WI38 (cell line): ENCODE data around the gene XPO4.

Experiments
- H3K4me3 ChIP-seq: 2 replicates; pipeline ENCODE4 v1.5.1; 2011; ENCODE audit warnings: low read depth, mild to moderate bottlenecking, control low read depth, low read length
- TF ChIP-seq, protein P1 (sequence below): IDR thresholded peaks from 2 replicates; pipeline ENCODE4 v1.5.1; 2012; ENCODE audit warnings: low read depth, mild to moderate bottlenecking, control low read depth, low read length

The XPO4 gene

DNA sequence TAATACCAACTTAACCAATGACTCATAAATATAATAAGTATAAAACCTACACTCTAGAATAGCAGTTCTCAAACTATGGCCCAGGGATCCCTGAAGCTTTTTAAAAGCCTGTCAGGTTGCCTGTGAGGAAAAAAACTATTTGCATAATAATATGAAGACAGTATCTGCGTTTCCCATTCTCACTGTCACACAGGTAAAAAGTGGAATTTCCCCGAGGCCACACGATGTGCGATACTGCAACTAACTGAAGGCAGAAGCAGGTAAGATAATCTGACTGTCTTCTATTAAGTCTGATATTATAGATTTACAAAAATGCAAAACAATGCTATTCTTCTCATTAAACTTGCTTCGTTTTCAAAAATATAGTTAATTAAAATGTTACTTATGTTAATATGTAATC, 76.2 kb downstream of the XPO4 start:
- TF ChIP-seq, protein P1, sequence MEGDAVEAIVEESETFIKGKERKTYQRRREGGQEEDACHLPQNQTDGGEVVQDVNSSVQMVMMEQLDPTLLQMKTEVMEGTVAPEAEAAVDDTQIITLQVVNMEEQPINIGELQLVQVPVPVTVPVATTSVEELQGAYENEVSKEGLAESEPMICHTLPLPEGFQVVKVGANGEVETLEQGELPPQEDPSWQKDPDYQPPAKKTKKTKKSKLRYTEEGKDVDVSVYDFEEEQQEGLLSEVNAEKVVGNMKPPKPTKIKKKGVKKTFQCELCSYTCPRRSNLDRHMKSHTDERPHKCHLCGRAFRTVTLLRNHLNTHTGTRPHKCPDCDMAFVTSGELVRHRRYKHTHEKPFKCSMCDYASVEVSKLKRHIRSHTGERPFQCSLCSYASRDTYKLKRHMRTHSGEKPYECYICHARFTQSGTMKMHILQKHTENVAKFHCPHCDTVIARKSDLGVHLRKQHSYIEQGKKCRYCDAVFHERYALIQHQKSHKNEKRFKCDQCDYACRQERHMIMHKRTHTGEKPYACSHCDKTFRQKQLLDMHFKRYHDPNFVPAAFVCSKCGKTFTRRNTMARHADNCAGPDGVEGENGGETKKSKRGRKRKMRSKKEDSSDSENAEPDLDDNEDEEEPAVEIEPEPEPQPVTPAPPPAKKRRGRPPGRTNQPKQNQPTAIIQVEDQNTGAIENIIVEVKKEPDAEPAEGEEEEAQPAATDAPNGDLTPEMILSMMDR = no peak
- no peak overlapping the region for H3K4me3 ChIP-seq

DNA sequence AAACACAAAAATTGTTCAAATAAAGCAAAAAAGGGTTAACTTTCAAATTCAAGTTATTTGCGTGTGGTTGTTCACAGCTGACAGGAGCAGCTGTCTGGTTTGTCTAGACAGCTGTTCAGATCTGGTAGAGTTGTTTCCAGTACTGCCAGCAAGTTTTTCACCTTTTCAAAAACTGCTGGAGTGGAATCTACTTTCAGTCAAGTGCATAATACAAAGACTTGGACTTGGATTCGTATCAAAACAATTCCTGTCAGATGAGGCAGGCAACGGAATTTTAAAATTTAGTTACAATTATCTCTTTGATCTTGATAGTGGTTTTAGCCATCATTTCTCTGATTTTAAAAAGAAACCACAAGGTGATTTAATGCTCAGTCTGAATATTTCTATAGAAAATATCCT, 77.1 kb downstream of the XPO4 start:
- TF ChIP-seq, protein P1 = no peak
- H3K4me3 ChIP-seq = no peak overlapping the region

DNA sequence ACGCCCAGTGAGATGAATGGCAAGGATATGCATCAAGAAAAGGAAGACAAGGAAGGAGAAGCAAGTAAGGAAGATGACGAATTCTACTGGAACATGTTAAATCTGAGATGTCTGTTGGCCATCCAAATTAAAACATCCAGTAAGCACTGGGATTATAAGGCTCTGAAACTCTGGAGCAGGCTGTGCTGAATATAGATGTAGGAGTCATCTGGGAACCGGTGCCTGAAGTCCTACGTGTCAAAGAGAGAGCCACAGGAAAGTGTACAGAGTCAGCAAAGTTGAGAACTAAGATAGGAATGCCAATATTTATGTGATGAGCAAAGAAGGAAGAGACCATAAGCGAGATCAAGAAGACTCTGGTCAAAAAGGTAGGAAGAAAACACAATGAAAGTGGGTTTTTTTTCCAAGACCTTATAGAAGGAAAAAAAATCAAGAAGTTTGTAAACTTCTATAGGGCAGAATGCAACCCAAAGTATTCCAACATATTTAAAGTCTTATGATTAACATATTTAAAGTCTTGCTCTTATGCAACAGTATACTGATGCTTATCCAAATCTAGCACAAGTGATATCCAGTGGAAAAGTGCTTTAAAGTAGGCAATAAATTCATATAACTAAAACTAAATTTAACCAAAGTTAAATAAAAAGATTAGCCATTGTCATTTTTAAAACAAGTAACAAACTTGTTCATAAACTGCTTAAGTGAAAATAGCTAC, 77.6 kb downstream of the XPO4 start:
- TF ChIP-seq, protein P1 = no peak
- H3K4me3 ChIP-seq = no peak overlapping the region

DNA sequence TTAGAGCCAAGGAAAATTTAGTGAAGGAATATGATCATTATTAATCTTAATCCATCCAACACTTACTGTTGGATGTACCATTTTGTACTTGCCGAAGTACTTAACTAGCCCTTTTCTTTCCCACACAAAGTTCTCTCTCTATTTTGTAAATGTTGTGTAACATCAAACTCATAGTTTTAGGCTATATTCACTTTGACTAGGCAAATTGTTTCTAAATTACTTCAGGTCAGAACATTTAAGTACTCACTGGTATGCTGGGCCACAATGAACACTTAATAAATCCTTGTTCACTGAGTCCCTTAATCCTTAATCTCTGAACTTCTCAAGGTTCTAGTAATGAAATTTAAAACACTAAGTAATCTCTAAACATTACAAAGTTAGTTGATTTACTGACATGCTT, 79.5 kb downstream of the XPO4 start:
- TF ChIP-seq, protein P1 = no peak

DNA sequence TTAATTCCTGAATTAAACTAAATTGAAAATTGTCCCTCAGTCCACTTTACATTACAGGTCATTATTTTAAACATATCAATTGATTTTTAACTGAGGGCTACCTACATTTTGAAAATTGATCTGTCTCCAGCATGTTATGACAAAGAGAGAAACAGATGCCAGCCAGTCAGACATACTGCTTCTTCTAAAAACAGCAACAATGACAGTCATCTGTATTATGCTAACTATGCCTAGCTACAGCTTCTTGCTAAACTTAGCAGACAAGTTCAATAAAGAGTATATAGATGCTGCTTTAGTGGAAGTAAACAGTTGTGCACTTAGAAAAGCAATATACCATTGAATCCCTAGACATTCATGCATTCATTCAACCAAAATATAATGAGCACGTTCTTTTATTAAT, 80.1 kb downstream of the XPO4 start:
- no peak overlapping the region for H3K4me3 ChIP-seq
- TF ChIP-seq, protein P1 = no peak

More for the DNA sequence above, 79.5 kb downstream of the XPO4 start:
- H3K4me3 ChIP-seq = no peak overlapping the region

DNA sequence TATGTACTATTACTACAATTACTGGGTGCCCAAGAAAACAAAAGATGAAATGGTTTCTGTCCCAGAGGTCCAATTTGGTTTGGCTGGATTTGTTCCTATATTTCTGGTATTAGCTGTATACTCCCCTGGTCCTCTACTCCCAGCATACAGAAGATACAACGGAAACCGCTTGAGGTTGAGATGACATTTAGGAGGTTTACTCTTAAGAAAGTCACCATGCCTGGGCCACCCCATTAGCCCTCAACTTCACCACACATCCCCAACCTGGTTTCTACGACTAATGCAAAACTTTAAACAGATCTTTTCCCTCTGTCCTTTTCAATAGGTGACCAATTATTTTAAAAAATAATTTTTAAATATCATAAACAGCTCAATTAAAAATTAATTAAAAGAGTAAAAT, 82.8 kb downstream of the XPO4 start:
- TF ChIP-seq, protein P1 = no peak
- no peak overlapping the region for H3K4me3 ChIP-seq

DNA sequence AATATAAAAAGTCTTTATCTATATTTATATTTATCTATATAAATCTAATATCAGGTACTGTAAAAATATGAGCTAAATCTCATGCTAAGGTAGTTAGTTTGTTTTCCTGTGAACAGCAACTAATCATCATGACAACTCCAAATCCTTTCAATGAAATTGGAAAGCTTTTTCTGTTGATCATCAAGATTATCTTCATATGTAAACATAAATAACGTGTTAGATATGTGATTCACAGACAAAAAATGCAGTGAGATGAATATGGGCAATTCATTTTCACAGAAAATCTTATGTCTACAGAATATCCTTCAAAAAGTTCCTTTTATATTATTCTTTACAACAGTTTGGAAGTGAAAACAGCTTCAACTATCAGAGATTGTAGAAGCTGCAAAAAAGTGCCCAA, 87.1 kb downstream of the XPO4 start:
- TF ChIP-seq, protein P1 = no peak
- H3K4me3 ChIP-seq = no peak overlapping the region
